ENCODE measurements around the gene SEMA3C.

GRCh38 chr7:80929619-80930018, 10.8 kb upstream of the SEMA3C start:
- TF ChIP-seq CTCF (conservative IDR thresholded peaks at IDR 0.05; ENCODE audit: low read length) (no peak), EZH2phosphoT487 (IDR thresholded peaks at IDR 0.05; ENCODE audit: borderline replicate concordance) (no peak)

Measured in Loucy (cell line).